NCI-H226 (cell line): ENCODE results near the gene ACSL6.

ENCODE experiments used
- DNase-seq: peaks from one replicate; pipeline ENCODE4 v3.0.0-alpha.2; 2015

Gene ACSL6

GRCh38 chr5:131999041-131999440 is 12.4 kb downstream of the ACSL6 start:
- no peak for DNase-seq

DNA sequence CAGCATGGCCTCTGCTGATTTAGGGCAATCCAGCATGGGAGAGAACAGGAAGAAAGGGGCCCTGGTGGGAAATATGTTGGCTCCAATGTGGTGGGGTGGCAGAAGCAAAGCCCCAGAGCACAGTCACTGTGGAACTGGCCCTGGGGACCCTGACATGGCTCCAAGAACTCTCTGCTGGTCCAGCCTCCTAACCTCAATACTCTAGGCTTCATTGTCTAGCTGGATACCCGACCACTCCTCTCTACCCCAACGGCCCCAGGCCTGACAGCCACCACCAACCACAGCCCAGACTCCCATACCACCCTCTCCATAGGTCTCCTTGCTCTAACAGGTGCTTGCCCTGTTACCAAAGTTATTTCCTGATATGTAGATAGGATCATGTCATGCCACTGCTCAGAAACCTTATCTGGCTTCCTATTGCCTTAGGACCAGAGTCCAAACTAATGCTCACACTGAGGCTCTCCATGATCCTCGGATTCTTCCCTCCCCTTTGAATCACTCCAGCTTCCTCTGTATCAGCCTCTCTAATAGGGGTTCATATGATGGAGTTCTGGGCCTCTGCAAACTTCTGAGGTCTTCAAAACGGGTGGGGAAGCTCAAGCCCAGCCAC is 12.9 kb downstream of the ACSL6 start:
- DNase-seq: no peak

- DNase-seq: no peak
Observed at GRCh38 chr5:131997727-131998117, 13.7 kb downstream of the ACSL6 start.

DNA sequence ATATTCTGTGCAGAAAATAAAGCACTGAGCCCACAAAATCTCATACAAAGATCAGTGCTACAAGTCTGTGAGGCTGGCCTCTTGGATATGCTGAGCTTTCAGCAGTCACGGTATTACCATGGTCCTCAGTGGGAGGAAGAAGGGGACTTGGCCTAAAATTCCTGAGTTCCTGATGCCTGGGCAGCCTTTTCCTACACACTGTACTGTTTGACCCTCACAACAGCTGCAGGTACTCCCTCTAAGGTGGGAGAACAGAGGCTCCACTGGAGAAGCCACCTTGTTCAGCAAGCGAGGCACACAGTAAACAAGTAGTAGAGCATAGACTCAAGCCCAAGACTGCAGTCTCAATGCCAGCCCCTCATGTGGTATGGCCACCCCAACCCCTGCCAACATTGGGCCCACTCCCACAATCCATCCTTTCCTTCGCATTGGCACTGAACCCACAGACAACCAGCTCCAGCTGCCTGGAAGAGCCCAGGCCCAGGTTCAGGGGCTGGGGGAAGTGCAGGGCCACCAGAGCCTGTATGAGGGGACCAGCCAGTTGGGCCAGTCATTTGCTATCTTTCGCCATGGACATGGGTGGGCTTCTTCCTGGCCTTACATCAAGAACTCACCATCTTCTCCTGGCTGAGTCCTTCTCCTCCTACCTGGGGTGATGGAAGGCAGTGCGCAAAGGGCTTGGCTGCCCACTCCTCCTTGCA is 14.3 kb downstream of the ACSL6 start:
- DNase-seq: no peak

DNA sequence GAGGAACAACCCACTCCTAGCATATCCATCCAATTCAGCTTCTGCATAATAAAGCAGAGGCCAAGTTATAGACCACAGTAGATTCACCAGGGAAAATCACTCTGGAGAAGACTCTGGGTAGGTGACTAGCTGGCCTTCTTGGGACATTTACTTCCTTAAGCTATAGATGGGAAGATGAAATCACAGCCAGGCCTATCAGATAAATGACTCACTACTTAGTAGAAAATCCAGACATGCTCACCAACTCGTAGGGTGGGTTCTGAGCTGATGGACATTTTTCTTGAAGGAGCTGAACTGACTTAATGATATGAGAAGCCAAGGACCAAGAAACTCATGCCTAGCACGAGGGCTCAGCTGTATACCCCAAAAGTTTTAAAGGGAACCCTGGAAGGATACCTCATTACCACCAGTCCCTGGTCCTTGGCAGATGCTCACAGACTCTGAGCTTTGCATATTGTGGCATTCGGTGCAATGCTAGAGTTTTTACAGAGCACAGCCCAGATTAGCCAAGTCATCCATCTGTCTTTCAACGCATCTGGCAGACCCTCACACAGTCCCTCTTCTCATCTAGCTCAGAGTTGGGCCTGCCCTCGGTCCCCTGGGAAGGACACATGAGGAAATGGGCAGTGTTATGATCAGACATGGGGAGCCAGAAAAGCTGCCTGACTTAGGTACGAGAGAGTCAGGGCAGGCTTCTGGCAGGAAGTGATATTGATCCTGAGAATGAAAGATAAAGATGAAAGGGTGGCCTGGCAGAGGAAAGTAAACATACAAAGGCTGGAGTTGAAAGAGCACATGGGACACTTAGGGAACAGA is 15.0 kb downstream of the ACSL6 start:
- DNase-seq: no peak

DNA sequence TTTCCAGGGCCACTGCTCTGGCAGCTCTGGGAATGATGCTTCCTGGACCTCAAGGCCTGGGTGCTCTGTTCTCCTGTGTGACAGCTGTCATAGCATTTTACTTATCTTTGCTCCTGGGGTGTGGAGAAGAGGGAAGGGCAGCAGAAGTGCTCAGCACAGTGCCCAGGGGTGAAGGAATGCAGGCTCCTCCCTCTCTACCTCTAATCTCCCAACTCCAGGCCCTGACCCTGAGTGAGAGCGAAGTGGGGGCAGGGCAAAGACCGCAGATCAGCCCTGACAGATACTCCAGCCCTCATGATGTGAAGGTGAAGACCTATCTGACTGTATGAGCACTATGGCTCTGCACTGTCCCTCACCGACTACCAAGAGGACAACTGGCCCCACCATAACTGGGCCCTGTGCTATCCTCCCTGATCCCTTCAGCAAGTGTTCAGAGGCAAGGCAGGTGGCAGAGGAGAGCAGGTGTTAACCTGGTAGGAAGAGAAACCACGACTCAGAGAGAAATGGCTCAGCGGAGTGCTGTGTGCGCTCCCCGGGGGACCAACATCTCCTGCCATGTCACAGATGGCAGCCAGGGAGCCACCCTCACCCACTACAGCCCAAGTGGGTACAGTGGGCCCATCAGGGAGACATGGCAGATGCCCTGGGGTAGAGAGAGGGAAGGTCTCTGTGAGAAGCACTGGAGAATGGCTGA is 16.8 kb downstream of the ACSL6 start:
- DNase-seq: no peak

DNA sequence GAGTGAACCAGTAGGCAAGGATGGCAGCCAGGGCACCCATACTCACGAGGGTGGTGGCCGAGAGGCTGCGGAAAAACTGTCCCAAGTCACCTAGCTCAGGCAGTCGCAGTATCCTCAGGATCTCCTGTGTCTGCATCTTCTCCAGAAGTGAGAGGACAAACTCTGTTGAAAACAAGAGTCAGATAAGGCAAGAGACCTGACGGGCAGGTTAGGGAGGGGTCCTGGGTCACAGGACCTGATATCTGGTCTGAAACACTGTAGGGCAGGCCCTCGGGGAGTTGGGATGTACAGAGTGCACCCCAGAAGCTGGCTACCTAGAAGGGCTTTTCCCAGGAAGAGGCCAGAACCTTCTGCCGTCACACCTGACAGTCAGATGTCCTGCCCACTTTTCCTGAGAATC is 17.4 kb downstream of the ACSL6 start:
- DNase-seq: no peak

- no peak for DNase-seq
Observed at GRCh38 chr5:131993676-131994075, 17.8 kb downstream of the ACSL6 start.

DNA sequence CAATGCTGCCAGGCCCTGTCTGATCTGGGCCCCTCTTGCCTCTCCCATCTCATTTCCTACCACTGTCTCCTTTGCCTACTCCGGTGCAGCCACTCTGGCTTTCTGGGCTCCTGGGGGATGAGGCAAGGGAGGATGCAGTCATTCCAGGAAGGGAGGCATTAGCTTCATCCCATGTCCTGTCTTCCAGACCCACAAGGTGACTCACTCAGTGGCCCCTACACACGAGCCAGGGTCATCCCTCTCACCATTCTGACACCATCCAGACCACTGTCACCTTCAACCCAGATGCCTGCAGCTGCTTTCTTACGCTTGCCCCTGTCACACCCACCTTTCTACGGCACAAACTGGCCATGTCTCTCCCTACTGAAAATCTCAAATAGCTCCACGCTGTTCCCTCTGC is 19.1 kb downstream of the ACSL6 start:
- DNase-seq: no peak

DNA sequence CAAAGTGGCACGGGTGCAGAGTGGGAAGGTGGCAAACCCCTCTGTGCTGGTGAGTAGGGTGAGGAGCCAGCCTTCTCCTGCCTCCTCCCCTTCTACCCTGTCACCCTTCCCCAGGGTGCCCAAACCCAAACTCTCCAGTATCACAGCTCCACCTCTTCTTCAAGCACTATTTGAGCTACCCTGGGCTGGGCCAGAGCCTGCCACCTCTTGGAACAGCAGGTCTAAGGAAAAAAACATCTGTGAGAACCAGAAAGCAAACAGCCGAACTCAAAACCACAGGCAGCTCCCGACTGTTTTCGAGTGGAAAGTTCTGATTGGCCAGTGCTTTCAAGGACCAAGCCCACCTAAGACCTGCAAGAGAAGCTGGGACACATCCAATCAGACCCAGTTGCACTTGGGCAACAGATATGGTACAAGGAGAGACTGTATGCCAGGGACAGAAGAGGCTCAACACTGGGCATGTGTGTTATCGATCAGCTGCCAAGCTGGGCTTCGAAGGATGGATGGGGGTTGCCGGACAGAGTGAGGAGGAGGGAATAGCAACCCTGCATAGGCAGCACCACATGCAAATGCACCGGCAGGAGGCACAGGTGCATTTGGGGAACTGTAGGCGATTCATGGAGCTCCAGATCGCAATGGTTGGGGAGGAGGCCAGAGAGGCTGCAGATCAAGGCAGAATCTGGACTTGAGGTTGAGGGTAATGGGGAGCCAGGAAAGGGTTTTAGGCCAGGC is 19.7 kb downstream of the ACSL6 start:
- DNase-seq: no peak

DNA sequence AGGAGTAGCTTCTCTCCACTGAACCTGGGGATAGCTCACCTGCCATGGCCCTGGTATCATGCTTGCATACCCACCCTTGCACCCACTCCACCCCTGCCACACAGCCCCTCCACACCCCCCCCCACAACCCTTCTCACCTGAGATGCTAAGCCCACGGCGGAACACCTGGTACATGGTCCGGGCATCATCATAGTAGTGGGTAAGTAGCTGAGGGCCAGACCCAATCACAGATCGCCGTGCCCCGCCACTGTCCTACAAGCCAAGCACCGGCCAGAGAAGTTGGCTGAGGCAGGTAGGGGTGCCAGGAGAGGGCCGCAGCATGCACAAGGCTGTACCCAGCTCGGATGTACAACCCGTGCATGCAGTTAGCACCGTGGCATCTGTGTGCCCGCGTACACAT is 20.7 kb downstream of the ACSL6 start:
- DNase-seq: no peak

DNA sequence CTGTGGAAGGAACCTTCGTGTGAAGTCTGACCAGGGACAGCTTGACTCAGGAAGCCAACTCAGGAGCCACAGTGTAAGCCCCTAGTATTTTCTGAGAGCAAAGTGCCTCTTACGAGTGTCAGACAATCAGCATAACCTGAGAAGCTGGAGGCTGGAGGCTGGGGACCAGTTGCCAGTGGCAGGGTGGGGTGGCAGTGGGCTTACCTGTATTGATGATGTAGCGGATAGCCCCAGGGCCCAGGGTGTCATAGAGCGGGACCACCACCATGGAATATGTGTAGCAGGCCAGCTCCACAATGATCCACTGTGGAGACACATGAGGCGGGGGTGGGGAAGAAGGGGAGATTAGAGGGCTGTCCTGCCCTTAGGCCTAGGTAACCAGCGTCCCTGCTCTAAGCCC is 22.9 kb downstream of the ACSL6 start:
- no peak for DNase-seq

DNA sequence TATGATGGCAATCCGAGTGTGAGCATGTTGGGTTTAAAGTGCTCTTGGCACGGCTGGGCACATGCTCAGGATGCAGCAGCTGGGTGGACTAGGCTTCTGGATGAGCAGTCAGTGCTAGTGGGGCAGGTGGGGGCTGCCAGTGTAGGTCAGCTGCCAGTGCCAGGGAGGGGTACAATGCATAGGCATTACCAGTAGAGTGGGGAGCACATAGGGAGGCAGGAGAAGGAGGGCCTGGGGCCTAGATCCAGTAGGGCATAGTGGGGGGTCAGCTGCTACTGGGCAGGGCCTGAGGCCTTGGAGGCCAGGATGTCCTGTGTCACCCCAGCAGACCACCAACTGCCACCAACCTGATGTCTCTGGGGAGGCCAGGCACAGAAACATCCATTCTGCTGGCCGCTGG is 24.2 kb downstream of the ACSL6 start:
- no peak for DNase-seq

GRCh38 chr5:131986161-131986912 is 25.1 kb downstream of the ACSL6 start:
- DNase-seq: no peak

GRCh38 chr5:131984956-131985665 is 26.3 kb downstream of the ACSL6 start:
- no peak for DNase-seq

- no peak for DNase-seq
Observed at GRCh38 chr5:131983244-131983771, 28.1 kb downstream of the ACSL6 start.

DNA sequence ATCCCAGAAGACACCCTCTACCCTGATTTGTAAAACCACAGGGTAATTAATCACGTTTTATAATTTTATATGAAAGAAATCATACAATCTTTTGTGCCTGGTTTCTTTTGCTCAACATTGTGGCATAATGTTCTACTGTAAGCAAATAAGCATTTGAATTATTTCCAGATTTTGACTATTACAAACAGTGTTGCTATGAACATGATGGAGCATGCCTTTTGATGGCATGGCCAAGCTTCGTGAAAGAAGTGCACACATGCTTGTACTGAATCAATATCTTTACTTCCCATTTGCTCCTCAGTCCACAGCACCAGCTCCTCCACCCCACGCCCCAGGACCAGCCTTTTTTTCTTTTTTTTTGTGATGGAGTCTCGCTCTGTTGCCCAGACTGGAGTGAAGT is 29.9 kb downstream of the ACSL6 start:
- no peak for DNase-seq

- DNase-seq: no peak
Observed at GRCh38 chr5:131980696-131981095, 30.8 kb downstream of the ACSL6 start.

DNA sequence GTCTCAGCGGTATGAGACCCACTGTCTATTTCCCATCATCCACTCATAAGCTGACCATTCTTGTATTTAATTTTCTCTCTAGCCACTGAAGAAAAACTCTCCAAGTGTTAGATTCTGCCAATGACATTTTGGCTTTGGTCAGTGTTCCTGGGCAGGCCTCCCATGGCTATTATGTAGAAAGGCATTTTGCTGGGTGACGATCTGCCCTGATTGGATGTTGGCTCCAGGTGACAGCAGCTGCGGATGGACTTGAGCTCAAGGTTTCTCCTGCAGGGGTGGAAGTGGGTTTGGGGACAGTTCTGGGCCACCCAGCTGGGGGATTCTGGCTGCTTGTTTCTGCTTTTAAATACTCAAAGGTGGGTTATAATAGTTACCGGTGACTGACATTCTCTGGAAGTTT is 31.6 kb downstream of the ACSL6 start:
- no peak for DNase-seq

GRCh38 chr5:131977212-131977604 is 34.2 kb downstream of the ACSL6 start:
- DNase-seq: no peak
